Keratinocyte (primary cell): ENCODE measurements around the gene ARFGEF3. TPM values are rescaled to one million over a fixed set of nuclear protein-coding genes. Genes with fewer than 3 reads are reported as not detected.

Source experiments
- DNase-seq: peaks from one replicate; pipeline ENCODE4 v3.0.0-alpha.2; 2011; ENCODE audit warnings: low read depth, missing footprints, low spot score
- FAIRE-seq: peaks from 2 replicates; lab custom pipeline; 2011; peaks lifted over from hg19 to GRCh38; lab: Jason Lieb, UNC
- H2AFZ ChIP-seq: 2 replicates; pipeline ENCODE4 v1.6.0; 2012; ENCODE audit warnings: low read length, control low read depth, inconsistent platforms; ENCODE audit not compliant: control insufficient read depth
- H3K27ac ChIP-seq: 2 replicates; pipeline ENCODE4 v1.5.1; 2011; ENCODE audit warnings: low read length; ENCODE audit not compliant: control insufficient read depth, insufficient read depth
- H3K27me3 ChIP-seq: 3 replicates; pipeline ENCODE4 v1.6.0; 2011; ENCODE audit warnings: low read length; ENCODE audit not compliant: control insufficient read depth, insufficient read depth; ENCODE audit errors: extremely low read depth
- H3K36me3 ChIP-seq, 2 experiments: 2 replicates in 1 of 2; 3 replicates in 1 of 2; pipeline ENCODE4 v1.5.1; 2011; ENCODE audit warnings: low read length in 2 of 2, mild to moderate bottlenecking in 1 of 2; ENCODE audit not compliant: control insufficient read depth in 2 of 2, insufficient read depth in 2 of 2; ENCODE audit errors: extremely low read depth in 1 of 2
- H3K4me1 ChIP-seq: 3 replicates; pipeline ENCODE4 v1.5.1; 2011; ENCODE audit warnings: low read length; ENCODE audit not compliant: control insufficient read depth, insufficient read depth; ENCODE audit errors: extremely low read depth
- H3K4me2 ChIP-seq: 3 replicates; pipeline ENCODE4 v1.6.0; 2011; ENCODE audit warnings: low read depth, low read length; ENCODE audit not compliant: control insufficient read depth, insufficient read depth; ENCODE audit errors: extremely low read depth
- H3K4me3 ChIP-seq, 3 experiments: fragments of 200-600 bp in 1 of 3; sonication (generic) in 1 of 3; 2 replicates in 2 of 3; 3 replicates in 1 of 3; pipeline ENCODE4 v1.5.1; 2011 to 2016; ENCODE audit warnings: low read length in 3 of 3, mild to moderate bottlenecking in 3 of 3, control low read depth in 2 of 3, inconsistent platforms in 1 of 3, low read depth in 1 of 3, mixed read lengths in 1 of 3, mixed run types in 1 of 3, moderate library complexity in 1 of 3; ENCODE audit not compliant: control insufficient read depth in 2 of 3, insufficient read depth in 2 of 3; ENCODE audit errors: extremely low read depth in 1 of 3
- H3K79me2 ChIP-seq: 2 replicates; pipeline ENCODE4 v1.6.0; 2012; ENCODE audit warnings: low read length; ENCODE audit not compliant: control insufficient read depth, insufficient read depth
- H3K9ac ChIP-seq: 3 replicates; pipeline ENCODE4 v1.6.0; 2011; ENCODE audit warnings: low read length; ENCODE audit not compliant: control insufficient read depth, insufficient read depth; ENCODE audit errors: extremely low read depth
- H3K9me1 ChIP-seq: 3 replicates; pipeline ENCODE4 v1.6.0; 2011; ENCODE audit warnings: low read length; ENCODE audit not compliant: control insufficient read depth, insufficient read depth; ENCODE audit errors: extremely low read depth
- H3K9me3 ChIP-seq: 2 replicates; pipeline ENCODE4 v1.5.1; 2012; ENCODE audit warnings: low read depth, low read length; ENCODE audit not compliant: control insufficient read depth
- H4K20me1 ChIP-seq: 3 replicates; pipeline ENCODE4 v1.6.0; 2011; ENCODE audit warnings: low read length; ENCODE audit not compliant: control insufficient read depth, insufficient read depth; ENCODE audit errors: extremely low read depth
- EZH2 ChIP-seq: IDR thresholded peaks from one replicate; pipeline ENCODE4 v1.6.1; 2012; ENCODE audit warnings: inconsistent platforms, mild to moderate bottlenecking, low read length, moderate library complexity
- dilution Hi-C: fragments of 300-500 bp; cut with MboI; formaldehyde crosslinking; loops from one replicate; pipeline ENCODE4 v1.7.0; 2020; ENCODE audit warnings: low sequenced_read_pairs; ENCODE audit not compliant: extremely low pct_ligation_motif_present
- polyA plus RNA-seq, 5 experiments: library from polyadenylated mRNA; depleted of rRNA in 3 of 5; stranded (reverse) in 3 of 5; stranded (forward) in 1 of 5; unstranded in 1 of 5; fragments of >200 nt; gene quantifications; 1 replicate in 1 of 5; 2 replicates in 3 of 5; 3 replicates in 1 of 5; pipeline versions ENCODE4 v1.2.1 to v1.2.3, GENCODE V29; 2011 to 2012; ENCODE audit warnings: missing spikeins in 2 of 5, low read depth in 1 of 5, low replicate concordance in 1 of 5
- TF ChIP-seq, protein P1 (sequence below), 3 experiments: IDR thresholded peaks in 1 of 3; conservative IDR thresholded peaks in 1 of 3; optimal IDR thresholded peaks in 1 of 3; 2 replicates in 2 of 3; 3 replicates in 1 of 3; pipeline versions ENCODE3 to v1.5.1; 2011; ENCODE audit warnings: low read length in 3 of 3, mild to moderate bottlenecking in 3 of 3, moderate library complexity in 2 of 3, control low read depth in 1 of 3, inconsistent platforms in 1 of 3; ENCODE audit not compliant: insufficient read depth in 2 of 3; ENCODE audit errors: extremely low read depth in 1 of 3

Gene ARFGEF3
- polyA plus RNA-seq, 1 donor (not counting 4 experiments of a cell fraction or from before 2014, with no cell fraction given) = 0.09 TPM

DNA sequence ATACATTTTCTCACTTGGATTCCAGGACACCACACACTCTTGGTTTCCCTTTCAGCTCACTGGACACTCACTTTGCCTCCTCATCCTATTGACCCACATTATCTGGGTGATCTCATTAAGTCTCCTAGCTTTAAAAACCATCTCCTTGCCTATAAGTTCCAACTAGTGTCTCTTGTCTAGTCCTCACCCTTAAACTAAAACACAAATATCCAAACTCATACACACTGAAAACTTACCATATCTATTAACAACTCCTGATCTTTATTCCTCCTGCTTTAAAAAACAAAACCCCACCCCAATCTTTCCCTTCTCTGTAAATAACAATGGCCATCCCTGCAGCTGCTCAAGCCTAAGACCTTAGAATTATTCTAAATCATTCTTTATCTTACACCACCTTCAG, 212.5 kb downstream of the ARFGEF3 start:
- Histone ChIP-seq H3K27ac (no peak overlapping the region), H3K9me1 (no peaks in the 10 kb centered on the region), H4K20me1 (no peaks in the 10 kb centered on the region), H3K9ac (no peak overlapping the region), H3K79me2 (no peaks in the 10 kb centered on the region), H3K9me3 (no peaks in the 10 kb centered on the region), H3K27me3 (no peaks in the 10 kb centered on the region), H3K4me3 (no peak overlapping the region), H3K4me2 (no peak overlapping the region), H3K4me1 (no peaks in the 10 kb centered on the region), H2AFZ (no peak overlapping the region), H3K36me3 (no peaks in the 10 kb centered on the region)
- TF ChIP-seq, protein P1, sequence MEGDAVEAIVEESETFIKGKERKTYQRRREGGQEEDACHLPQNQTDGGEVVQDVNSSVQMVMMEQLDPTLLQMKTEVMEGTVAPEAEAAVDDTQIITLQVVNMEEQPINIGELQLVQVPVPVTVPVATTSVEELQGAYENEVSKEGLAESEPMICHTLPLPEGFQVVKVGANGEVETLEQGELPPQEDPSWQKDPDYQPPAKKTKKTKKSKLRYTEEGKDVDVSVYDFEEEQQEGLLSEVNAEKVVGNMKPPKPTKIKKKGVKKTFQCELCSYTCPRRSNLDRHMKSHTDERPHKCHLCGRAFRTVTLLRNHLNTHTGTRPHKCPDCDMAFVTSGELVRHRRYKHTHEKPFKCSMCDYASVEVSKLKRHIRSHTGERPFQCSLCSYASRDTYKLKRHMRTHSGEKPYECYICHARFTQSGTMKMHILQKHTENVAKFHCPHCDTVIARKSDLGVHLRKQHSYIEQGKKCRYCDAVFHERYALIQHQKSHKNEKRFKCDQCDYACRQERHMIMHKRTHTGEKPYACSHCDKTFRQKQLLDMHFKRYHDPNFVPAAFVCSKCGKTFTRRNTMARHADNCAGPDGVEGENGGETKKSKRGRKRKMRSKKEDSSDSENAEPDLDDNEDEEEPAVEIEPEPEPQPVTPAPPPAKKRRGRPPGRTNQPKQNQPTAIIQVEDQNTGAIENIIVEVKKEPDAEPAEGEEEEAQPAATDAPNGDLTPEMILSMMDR (optimal IDR thresholded peaks at IDR 0.05 in 1 of 3, IDR thresholded peaks at IDR 0.05 in 1 of 3, conservative IDR thresholded peaks at IDR 0.05 in 1 of 3; ENCODE audit: extremely low read depth in 1 of 3, insufficient read depth in 2 of 3, low read length in 3 of 3) = no peak
- no peak for TF ChIP-seq EZH2
- FAIRE-seq = no peak
- no peak for DNase-seq
- dilution Hi-C loops = no loop called here

DNA sequence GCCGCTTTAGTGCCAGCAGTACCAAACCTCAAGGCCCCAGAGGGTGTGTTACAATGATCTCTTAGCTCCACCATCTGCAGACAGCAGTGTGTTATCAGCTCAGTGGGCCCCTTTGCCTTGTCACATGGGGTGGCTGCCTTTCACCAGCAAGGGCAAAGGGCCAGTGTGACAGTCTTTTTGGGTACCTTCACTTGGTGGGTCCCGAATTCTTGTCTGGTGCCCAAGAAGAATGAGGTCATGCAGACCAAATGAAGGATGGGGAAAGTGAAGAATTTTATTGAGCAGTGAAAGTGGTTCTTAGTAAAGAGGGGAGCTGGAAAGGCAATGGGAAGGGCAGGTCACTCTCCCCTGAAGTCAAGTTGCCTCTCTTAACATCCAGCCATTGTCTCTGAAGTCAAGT, 213.1 kb downstream of the ARFGEF3 start:
- H3K9ac ChIP-seq = no peak overlapping the region
- no peaks in the 10 kb centered on the region for H3K36me3 ChIP-seq
- TF ChIP-seq, protein P1 (optimal IDR thresholded peaks at IDR 0.05 in 1 of 3, IDR thresholded peaks at IDR 0.05 in 1 of 3, conservative IDR thresholded peaks at IDR 0.05 in 1 of 3; ENCODE audit: extremely low read depth in 1 of 3, insufficient read depth in 2 of 3, low read length in 3 of 3) = no peak
- no peak for TF ChIP-seq EZH2
- no peak overlapping the region for H3K27ac ChIP-seq
- dilution Hi-C loops = no loop called here
- FAIRE-seq (no peak), DNase-seq (no peak)
- no peaks in the 10 kb centered on the region for H4K20me1 ChIP-seq
- no peaks in the 10 kb centered on the region for H3K4me1 ChIP-seq
- H2AFZ ChIP-seq = no peak overlapping the region
- H3K9me3 ChIP-seq = no peaks in the 10 kb centered on the region
- no peaks in the 10 kb centered on the region for H3K9me1 ChIP-seq
- H3K4me3 ChIP-seq = no peak overlapping the region
- H3K27me3 ChIP-seq = no peaks in the 10 kb centered on the region
- H3K79me2 ChIP-seq = no peaks in the 10 kb centered on the region
- no peak overlapping the region for H3K4me2 ChIP-seq
